Right atrium auricular region (tissue), 2 donors: ENCODE measurements around the gene SLC9B1. TPM values are rescaled to one million over a fixed set of nuclear protein-coding genes. Genes with fewer than 3 reads are reported as not detected.
"Not testable (repeated sequence)": the region's sequence is repeated elsewhere in the genome, so short reads cannot be mapped to it uniquely, and the experiment has no call there.

ENCODE experiments used
- DNase-seq: peaks from one replicate; pipeline ENCODE4 v3.0.0-alpha.2; 2019; ENCODE audit warnings: low spot score
- H3K27ac ChIP-seq, 2 donors: fragments of 200-600 bp; sonication (generic); 1 replicate in 1 of 2; 2 replicates in 1 of 2; pipeline ENCODE4 v1.5.1; 2016 to 2019
- H3K27me3 ChIP-seq, 2 donors: fragments of 200-600 bp; sonication (generic); one replicate each; pipeline versions ENCODE4 v1.5.1 to v1.6.0; 2017 to 2019
- H3K36me3 ChIP-seq: fragments of 200-600 bp; sonication (generic); one replicate; pipeline ENCODE4 v1.5.1; 2016
- H3K4me1 ChIP-seq, 2 donors: fragments of 200-600 bp; sonication (generic); one replicate each; pipeline versions ENCODE4 v1.5.1 to v1.6.0; 2017 to 2019
- H3K4me3 ChIP-seq, 2 donors: fragments of 200-600 bp; sonication (generic); 1 replicate in 1 of 2; 2 replicates in 1 of 2; pipeline ENCODE4 v1.5.1; 2017 to 2019; ENCODE audit warnings: mild to moderate bottlenecking in 1 of 2, moderate library complexity in 1 of 2
- H3K9me3 ChIP-seq, 2 donors: fragments of 200-600 bp; sonication (generic); one replicate each; pipeline ENCODE4 v1.5.1; 2019
- total RNA-seq, 2 donors: library from RNA; depleted of rRNA; stranded (reverse); fragments of >200 nt; gene quantifications; one replicate each; pipeline ENCODE4 v1.1.0, GENCODE V29; 2016
- TF ChIP-seq, protein P1 (sequence below), 2 donors: fragments of 200-600 bp; sonication (generic); IDR thresholded peaks; one replicate each; pipeline ENCODE4 v1.5.1; 2019; ENCODE audit warnings: antibody characterized with exemption in 2 of 2

SLC9B1 gene
- total RNA-seq, 2 donors from 2014 or later = 3.3 TPM; not detected in 1

DNA sequence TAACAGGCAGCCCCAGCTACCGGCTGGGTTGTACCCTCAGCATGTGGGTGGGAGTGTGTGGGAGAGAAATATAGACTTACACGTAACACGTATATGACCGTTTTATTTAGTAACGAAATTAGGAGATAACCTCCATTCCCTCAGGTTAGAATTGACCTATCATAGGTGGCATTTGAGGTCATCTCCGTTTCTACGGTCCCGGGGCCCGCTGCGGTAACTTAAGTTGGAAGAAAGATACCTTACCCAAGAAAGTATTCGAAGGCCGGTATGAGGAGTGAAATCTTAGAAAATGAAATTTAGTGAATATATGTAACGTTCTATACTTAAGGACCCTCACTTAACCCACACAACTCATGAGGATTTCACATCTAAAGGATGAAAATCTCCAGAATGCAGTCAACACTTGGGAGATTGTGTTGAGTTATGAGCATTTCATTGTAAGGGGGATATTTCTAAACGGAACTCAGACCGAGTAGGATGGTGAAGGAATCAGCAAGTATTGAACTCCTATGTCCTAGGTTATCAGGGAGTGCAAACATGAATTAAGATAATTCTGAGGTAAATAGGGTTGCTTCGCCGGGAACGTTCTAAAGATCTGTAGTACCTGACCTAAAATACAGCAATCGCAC, 149.8 kb downstream of the SLC9B1 start:
- Histone ChIP-seq H3K4me3 (peak overlapping the region; percentile 67 to 68), H3K36me3 (no peaks in the 10 kb centered on the region), H3K9me3 (no peaks in the 10 kb centered on the region), H3K27ac (peak overlapping the region; percentile 97), H3K27me3 (no peaks in the 10 kb centered on the region), H3K4me1 (peaks cover 0 to 23% of the 10 kb centered on the region in 2 donors)
- TF ChIP-seq, protein P1, sequence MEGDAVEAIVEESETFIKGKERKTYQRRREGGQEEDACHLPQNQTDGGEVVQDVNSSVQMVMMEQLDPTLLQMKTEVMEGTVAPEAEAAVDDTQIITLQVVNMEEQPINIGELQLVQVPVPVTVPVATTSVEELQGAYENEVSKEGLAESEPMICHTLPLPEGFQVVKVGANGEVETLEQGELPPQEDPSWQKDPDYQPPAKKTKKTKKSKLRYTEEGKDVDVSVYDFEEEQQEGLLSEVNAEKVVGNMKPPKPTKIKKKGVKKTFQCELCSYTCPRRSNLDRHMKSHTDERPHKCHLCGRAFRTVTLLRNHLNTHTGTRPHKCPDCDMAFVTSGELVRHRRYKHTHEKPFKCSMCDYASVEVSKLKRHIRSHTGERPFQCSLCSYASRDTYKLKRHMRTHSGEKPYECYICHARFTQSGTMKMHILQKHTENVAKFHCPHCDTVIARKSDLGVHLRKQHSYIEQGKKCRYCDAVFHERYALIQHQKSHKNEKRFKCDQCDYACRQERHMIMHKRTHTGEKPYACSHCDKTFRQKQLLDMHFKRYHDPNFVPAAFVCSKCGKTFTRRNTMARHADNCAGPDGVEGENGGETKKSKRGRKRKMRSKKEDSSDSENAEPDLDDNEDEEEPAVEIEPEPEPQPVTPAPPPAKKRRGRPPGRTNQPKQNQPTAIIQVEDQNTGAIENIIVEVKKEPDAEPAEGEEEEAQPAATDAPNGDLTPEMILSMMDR (IDR thresholded peaks at IDR 0.05) = no peak
- no peak for DNase-seq

DNA sequence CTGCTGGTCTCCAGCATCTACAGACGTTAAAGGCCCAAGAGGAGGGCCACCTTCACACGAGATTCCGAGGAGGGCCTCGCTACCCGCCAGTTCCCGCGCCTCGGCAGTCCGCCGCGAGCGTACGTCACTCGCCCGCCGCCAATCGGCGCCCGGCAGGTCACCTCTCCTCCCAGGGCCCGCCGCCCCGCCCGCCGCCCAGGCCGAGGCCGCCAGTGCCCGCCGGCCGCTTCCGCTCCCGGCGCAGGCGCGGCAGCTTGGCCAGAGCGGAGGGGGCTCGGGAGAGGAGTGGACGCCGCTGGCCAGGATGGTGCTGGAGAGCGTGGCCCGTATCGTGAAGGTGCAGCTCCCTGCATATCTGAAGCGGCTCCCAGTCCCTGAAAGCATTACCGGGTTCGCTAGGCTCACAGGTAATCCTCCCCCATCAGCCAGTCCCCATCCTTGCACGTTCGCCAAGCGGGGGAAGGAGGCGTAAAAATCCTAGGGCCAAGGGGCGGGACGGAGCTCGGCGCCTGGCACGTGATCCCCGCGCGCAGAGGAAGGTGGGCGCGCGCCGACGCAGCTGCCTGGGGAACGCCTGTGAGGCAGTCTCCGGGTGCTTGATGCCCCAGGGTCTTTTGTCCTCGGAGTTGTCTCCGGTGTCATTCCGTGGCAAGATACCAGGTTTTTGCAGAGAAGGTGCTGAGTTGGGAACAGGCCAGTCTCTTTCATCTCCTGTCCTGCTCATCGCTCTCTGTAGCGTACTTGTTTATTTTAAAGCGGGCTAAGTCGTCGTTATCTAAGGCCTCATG, 150.5 kb downstream of the SLC9B1 start, which contains the start of gene CISD2:
TSS of gene CISD2 (plus strand) at position 212 of the 788 bp plus-strand sequence. CDS start at position 305, 93 bp downstream.
- peaks cover 0 to 23% of the 10 kb centered on the region in 2 donors for H3K4me1 ChIP-seq
- H3K36me3 ChIP-seq = no peaks in the 10 kb centered on the region
- no peaks in the 10 kb centered on the region for H3K27me3 ChIP-seq
- TF ChIP-seq, protein P1 (IDR thresholded peaks at IDR 0.05) = no peak
- peak; percentile 91 for DNase-seq
- H3K9me3 ChIP-seq = no peaks in the 10 kb centered on the region
- H3K4me3 ChIP-seq = peak within 1 kb of the TSS; percentile 67 to 68
- H3K27ac ChIP-seq = peak within 1 kb of the TSS; percentile 97

DNA sequence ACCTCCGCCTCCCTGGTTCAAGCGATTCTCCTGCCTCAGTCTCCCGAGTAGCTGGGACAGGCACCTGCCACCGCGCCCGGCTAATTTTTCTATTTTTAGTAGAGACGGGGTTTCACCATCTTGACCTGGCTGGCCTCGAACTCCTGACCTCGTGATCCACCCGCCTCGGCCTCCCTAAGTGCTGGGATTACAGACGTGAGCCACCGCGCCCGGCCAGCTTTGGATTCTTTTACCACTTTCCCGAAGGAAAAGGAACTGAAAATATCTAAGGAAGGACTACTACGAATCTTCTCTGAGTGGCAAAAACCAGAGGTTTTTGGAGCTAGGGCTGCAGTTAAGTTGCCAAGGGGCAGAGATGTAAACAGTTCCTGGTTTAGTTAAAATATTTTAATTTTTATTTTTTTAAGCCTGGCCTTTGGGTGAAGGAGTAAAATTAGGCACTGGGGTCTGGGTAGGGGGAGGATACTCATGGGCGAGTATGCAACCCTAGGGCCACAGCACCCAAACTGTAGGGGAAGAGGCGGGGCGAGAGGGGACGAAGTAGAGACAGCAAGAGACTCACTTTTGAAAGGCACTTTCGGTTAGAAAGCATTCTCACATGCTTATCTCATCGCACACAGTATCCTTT, 151.2 kb downstream of the SLC9B1 start:
- H3K4me1 ChIP-seq = peaks cover 0 to 23% of the 10 kb centered on the region in 2 donors
- H3K36me3 ChIP-seq = no peaks in the 10 kb centered on the region
- H3K27me3 ChIP-seq = no peaks in the 10 kb centered on the region
- H3K9me3 ChIP-seq = no peaks in the 10 kb centered on the region
- no peak for DNase-seq
- H3K27ac ChIP-seq = peak overlapping the region; percentile 97
- H3K4me3 ChIP-seq = peak overlapping the region; percentile 67 to 68
- TF ChIP-seq, protein P1 (IDR thresholded peaks at IDR 0.05) = no peak

DNA sequence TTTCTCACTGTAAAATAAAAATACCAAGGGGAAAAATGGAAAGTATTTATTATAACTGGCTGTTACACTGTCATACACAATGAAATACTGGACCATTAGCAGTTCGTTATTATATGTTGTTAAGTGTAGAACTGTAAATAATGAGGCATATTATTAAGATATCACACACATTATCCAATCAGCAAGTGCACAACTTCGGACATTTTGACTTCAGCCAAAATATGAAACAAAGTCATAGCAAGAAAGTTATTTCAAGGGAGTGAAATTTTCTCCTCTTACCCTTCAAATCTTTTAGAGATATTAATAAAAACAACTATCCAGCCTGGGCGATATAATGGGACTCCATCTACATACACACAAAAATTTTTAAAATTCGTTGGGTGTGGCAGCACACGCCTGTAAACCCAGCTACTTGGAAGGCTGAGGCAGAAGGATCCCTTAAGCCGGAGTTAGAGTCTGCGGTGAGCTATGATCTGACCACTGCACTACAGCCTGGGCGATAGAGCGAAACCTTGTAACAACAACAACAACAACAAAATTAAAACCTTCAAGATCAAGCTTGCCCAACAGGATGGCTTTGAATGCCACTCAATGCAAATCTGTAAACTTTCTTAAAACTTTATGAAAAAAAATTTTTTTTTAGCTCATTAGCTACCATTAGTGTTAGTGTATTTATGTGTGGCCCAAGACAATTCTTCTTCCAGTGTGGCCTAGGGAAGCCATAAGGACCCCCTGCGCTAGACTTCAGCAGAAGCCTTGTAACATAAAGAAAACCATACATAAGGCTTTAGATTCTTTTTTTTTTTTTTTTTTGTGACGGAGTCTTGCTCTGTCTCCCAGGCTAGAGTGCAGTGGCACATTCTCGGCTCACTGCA, 152.0 kb downstream of the SLC9B1 start:
- no peaks in the 10 kb centered on the region for H3K9me3 ChIP-seq
- H3K27ac ChIP-seq = peak overlapping the region; percentile 97
- H3K4me1 ChIP-seq = peaks cover 0 to 23% of the 10 kb centered on the region in 2 donors
- H3K27me3 ChIP-seq = no peaks in the 10 kb centered on the region
- TF ChIP-seq, protein P1 (IDR thresholded peaks at IDR 0.05) = no peak
- no peak for DNase-seq
- no peaks in the 10 kb centered on the region for H3K36me3 ChIP-seq
- peak overlapping the region; percentile 67 to 68 for H3K4me3 ChIP-seq

DNA sequence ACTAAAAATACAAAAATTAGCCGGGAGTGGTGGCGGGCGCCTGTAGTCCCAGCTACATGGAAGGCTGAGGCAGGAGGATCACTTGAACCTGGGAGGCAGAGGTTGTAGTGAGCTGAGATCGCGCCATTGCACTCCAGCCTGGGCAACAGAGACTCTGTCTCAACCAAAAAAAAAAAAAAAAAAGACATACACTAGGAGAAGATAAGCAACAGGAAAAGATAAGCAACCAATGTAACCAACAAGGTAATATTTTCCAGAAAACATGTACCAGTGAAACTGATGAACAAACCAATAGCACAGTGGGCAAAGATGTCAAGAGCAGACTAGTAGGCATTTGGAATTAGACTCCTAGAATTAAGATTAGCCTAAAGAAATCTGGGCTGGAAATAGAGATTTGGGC, 154.2 kb downstream of the SLC9B1 start:
- peaks cover 0 to 19% of the 10 kb centered on the region in 2 donors for H3K4me1 ChIP-seq
- not testable (repeated sequence) for H3K27ac ChIP-seq, H3K36me3 ChIP-seq, DNase-seq, H3K27me3 ChIP-seq, H3K9me3 ChIP-seq, H3K4me3 ChIP-seq
